ENCODE measurements around the gene TMPO. TPM values are rescaled to one million over a fixed set of nuclear protein-coding genes. Genes with fewer than 3 reads are reported as not detected.

The TMPO gene
- total RNA-seq, 1 experiment from 2014 or later = 176 TPM

DNA sequence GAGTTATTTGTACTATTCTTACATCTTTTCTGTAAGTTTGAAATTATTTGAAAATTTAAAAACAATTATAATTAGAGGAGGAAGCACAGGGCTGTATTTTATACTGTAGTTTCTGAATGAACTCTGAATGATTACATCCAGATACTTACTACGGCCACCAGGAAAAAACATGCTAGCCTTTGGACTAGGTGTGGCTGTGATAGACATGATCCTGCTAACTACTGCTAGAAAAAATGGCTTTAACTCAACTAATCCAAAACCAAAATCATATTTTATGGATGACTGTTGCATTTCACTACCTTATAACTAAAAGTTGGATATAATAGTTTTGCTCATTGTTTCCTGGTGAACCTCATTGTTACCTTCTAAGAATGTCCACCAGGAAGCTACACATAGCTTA, 63.0 kb downstream of the TMPO start (continued):
- TF ChIP-seq, protein P1, sequence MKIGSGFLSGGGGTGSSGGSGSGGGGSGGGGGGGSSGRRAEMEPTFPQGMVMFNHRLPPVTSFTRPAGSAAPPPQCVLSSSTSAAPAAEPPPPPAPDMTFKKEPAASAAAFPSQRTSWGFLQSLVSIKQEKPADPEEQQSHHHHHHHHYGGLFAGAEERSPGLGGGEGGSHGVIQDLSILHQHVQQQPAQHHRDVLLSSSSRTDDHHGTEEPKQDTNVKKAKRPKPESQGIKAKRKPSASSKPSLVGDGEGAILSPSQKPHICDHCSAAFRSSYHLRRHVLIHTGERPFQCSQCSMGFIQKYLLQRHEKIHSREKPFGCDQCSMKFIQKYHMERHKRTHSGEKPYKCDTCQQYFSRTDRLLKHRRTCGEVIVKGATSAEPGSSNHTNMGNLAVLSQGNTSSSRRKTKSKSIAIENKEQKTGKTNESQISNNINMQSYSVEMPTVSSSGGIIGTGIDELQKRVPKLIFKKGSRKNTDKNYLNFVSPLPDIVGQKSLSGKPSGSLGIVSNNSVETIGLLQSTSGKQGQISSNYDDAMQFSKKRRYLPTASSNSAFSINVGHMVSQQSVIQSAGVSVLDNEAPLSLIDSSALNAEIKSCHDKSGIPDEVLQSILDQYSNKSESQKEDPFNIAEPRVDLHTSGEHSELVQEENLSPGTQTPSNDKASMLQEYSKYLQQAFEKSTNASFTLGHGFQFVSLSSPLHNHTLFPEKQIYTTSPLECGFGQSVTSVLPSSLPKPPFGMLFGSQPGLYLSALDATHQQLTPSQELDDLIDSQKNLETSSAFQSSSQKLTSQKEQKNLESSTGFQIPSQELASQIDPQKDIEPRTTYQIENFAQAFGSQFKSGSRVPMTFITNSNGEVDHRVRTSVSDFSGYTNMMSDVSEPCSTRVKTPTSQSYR (CRISPR knock-in tag; IDR thresholded peaks at IDR 0.05) = no peak
- no peak for TF ChIP-seq FOXK1 (CRISPR knock-in tag; IDR thresholded peaks at IDR 0.05)
- TF ChIP-seq SMAD3 (CRISPR knock-in tag; IDR thresholded peaks at IDR 0.05; ENCODE audit: borderline replicate concordance) = no peak
- TF ChIP-seq, protein P2, sequence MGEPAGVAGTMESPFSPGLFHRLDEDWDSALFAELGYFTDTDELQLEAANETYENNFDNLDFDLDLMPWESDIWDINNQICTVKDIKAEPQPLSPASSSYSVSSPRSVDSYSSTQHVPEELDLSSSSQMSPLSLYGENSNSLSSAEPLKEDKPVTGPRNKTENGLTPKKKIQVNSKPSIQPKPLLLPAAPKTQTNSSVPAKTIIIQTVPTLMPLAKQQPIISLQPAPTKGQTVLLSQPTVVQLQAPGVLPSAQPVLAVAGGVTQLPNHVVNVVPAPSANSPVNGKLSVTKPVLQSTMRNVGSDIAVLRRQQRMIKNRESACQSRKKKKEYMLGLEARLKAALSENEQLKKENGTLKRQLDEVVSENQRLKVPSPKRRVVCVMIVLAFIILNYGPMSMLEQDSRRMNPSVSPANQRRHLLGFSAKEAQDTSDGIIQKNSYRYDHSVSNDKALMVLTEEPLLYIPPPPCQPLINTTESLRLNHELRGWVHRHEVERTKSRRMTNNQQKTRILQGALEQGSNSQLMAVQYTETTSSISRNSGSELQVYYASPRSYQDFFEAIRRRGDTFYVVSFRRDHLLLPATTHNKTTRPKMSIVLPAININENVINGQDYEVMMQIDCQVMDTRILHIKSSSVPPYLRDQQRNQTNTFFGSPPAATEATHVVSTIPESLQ (CRISPR knock-in tag; IDR thresholded peaks at IDR 0.05) = no peak
- TF ChIP-seq NR1H2 (CRISPR knock-in tag; IDR thresholded peaks at IDR 0.05) = no peak
- TF ChIP-seq, protein P3, sequence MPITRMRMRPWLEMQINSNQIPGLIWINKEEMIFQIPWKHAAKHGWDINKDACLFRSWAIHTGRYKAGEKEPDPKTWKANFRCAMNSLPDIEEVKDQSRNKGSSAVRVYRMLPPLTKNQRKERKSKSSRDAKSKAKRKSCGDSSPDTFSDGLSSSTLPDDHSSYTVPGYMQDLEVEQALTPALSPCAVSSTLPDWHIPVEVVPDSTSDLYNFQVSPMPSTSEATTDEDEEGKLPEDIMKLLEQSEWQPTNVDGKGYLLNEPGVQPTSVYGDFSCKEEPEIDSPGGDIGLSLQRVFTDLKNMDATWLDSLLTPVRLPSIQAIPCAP (CRISPR knock-in tag; IDR thresholded peaks at IDR 0.05) = no peak
- TF ChIP-seq, protein P4, sequence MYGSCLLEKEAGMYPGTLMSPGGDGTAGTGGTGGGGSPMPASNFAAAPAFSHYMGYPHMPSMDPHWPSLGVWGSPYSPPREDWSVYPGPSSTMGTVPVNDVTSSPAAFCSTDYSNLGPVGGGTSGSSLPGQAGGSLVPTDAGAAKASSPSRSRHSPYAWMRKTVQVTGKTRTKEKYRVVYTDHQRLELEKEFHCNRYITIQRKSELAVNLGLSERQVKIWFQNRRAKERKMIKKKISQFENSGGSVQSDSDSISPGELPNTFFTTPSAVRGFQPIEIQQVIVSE (CRISPR knock-in tag; IDR thresholded peaks at IDR 0.05; ENCODE audit: borderline replicate concordance) = no peak
- no peak for TF ChIP-seq ELF4 (CRISPR knock-in tag; IDR thresholded peaks at IDR 0.05; ENCODE audit: low read depth)
- TF ChIP-seq, protein P5, sequence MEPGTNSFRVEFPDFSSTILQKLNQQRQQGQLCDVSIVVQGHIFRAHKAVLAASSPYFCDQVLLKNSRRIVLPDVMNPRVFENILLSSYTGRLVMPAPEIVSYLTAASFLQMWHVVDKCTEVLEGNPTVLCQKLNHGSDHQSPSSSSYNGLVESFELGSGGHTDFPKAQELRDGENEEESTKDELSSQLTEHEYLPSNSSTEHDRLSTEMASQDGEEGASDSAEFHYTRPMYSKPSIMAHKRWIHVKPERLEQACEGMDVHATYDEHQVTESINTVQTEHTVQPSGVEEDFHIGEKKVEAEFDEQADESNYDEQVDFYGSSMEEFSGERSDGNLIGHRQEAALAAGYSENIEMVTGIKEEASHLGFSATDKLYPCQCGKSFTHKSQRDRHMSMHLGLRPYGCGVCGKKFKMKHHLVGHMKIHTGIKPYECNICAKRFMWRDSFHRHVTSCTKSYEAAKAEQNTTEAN (CRISPR knock-in tag; IDR thresholded peaks at IDR 0.05) = no peak
- TF ChIP-seq, protein P6, sequence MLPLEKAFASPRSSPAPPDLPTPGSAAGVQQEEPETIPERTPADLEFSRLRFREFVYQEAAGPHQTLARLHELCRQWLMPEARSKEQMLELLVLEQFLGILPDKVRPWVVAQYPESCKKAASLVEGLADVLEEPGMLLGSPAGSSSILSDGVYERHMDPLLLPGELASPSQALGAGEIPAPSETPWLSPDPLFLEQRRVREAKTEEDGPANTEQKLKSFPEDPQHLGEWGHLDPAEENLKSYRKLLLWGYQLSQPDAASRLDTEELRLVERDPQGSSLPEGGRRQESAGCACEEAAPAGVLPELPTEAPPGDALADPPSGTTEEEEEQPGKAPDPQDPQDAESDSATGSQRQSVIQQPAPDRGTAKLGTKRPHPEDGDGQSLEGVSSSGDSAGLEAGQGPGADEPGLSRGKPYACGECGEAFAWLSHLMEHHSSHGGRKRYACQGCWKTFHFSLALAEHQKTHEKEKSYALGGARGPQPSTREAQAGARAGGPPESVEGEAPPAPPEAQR (CRISPR knock-in tag; IDR thresholded peaks at IDR 0.05) = no peak
- TF ChIP-seq TEAD1 (CRISPR knock-in tag; IDR thresholded peaks at IDR 0.05) = no peak
- TF ChIP-seq, protein P7, sequence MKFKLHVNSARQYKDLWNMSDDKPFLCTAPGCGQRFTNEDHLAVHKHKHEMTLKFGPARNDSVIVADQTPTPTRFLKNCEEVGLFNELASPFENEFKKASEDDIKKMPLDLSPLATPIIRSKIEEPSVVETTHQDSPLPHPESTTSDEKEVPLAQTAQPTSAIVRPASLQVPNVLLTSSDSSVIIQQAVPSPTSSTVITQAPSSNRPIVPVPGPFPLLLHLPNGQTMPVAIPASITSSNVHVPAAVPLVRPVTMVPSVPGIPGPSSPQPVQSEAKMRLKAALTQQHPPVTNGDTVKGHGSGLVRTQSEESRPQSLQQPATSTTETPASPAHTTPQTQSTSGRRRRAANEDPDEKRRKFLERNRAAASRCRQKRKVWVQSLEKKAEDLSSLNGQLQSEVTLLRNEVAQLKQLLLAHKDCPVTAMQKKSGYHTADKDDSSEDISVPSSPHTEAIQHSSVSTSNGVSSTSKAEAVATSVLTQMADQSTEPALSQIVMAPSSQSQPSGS (CRISPR knock-in tag; IDR thresholded peaks at IDR 0.05; ENCODE audit: borderline replicate concordance, low read depth) = no peak

DNA sequence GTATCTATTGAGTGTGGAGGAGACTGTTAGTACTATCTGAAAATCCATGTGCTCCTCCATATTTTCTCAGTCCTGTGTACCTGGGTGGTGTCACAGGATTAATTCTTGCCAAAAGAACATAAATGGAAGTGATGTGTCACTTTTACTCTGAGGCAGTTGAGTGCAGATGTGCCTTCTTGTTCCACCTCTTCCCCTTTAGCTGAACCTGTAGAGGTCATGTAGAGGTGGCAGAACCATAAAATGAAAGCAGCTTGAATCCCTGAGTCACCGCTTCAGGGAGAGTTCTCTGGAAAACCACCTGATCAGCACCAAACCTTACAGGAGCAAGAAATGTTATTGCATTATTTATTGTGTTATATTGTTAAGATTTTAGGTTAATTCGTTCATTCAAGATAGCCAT, 63.4 kb downstream of the TMPO start:
- no peaks in the 10 kb centered on the region for H3K9me3 Mint-ChIP-seq
- no peaks in the 10 kb centered on the region for H3K27me3 Mint-ChIP-seq (ENCODE audit: low read depth)
- no peak overlapping the region for H3K27ac Mint-ChIP-seq
- ChIA-PET CTCF (interaction anchor here (1.9 kb wide), 1 partner anchor 12 kb away, joined by 11 read pairs; no protein-coding TSS in a partner anchor), POLR2A (no interaction called here)
- no peak for TF ChIP-seq TCF7 (CRISPR knock-in tag; IDR thresholded peaks at IDR 0.05; ENCODE audit: low read depth)
- TF ChIP-seq ZNF232 (CRISPR knock-in tag; IDR thresholded peaks at IDR 0.05) = no peak
- TF ChIP-seq, protein P8, sequence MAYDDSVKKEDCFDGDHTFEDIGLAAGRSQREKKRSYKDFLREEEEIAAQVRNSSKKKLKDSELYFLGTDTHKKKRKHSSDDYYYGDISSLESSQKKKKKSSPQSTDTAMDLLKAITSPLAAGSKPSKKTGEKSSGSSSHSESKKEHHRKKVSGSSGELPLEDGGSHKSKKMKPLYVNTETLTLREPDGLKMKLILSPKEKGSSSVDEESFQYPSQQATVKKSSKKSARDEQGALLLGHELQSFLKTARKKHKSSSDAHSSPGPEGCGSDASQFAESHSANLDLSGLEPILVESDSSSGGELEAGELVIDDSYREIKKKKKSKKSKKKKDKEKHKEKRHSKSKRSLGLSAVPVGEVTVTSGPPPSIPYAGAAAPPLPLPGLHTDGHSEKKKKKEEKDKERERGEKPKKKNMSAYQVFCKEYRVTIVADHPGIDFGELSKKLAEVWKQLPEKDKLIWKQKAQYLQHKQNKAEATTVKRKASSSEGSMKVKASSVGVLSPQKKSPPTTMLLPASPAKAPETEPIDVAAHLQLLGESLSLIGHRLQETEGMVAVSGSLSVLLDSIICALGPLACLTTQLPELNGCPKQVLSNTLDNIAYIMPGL (CRISPR knock-in tag; IDR thresholded peaks at IDR 0.05) = no peak
- no peak for TF ChIP-seq ZNF671 (CRISPR knock-in tag; IDR thresholded peaks at IDR 0.05)
- TF ChIP-seq SMAD3 (CRISPR knock-in tag; IDR thresholded peaks at IDR 0.05; ENCODE audit: borderline replicate concordance) = no peak
- H3K4me3 Mint-ChIP-seq = no peak overlapping the region
- H3K4me1 Mint-ChIP-seq = no peaks in the 10 kb centered on the region
- ATAC-seq = no peak; the same call in 1 of the 2 replicates
- DNase-seq (ENCODE audit: low spot score) = no peak
- H3K36me3 Mint-ChIP-seq = no peaks in the 10 kb centered on the region

Measured in WTC11 (cell line).